OCI-LY1 (cell line): ENCODE results near the gene SOX13.

Experiments used
- CTCF ChIP-seq: fragments of 200-600 bp; sonication (generic), shearing (Covaris generic); IDR thresholded peaks from 2 replicates; pipeline ENCODE4 v1.5.1; 2017; ENCODE audit warnings: mild to moderate bottlenecking, antibody characterized with exemption, low read length, moderate library complexity, mixed read lengths
- EZH2 ChIP-seq: fragments of 200-600 bp; sonication (generic), shearing (Covaris generic); IDR thresholded peaks from 2 replicates; pipeline ENCODE4 v1.8.0; 2017; ENCODE audit warnings: borderline replicate concordance, mixed run types, mild to moderate bottlenecking, antibody characterized with exemption, low read length, moderate library complexity, mixed read lengths

- TF ChIP-seq CTCF = no peak
- no peak for TF ChIP-seq EZH2
Measured at GRCh38 chr1:204053893-204054292, 19.0 kb upstream of the SOX13 start.
